Activated naive CD4-positive, alpha-beta T cell treated with anti-CD3 and anti-CD28 coated beads, Interleukin-2, amount 50 U/mL, for 72 hours (primary cell): Measurements from ENCODE around the gene IQGAP3. TPM values are rescaled to one million over a fixed set of nuclear protein-coding genes. Genes with fewer than 3 reads are reported as not detected.
"Not testable (repeated sequence)": the region's sequence is repeated elsewhere in the genome, so short reads cannot be mapped to it uniquely, and the experiment has no call there.

ENCODE experiments used
- ATAC-seq, 2 donors: fragments of 150-1000 bp; cut with Tn5 transposase; 2 replicates each; pipeline ENCODE4 v1.10.0; 2021; ENCODE audit warnings: mild to moderate bottlenecking in 2 of 2, moderate library complexity in 2 of 2
- DNase-seq, 2 donors: peaks; one replicate each; pipeline ENCODE4 v3.0.0; 2021 to 2022; ENCODE audit warnings: low spot score in 2 of 2
- H3K27ac Mint-ChIP-seq, 2 donors: one replicate each; pipeline ENCODE4 v1.8.0; 2022; ENCODE audit warnings: mild to moderate bottlenecking in 2 of 2, mixed read lengths in 2 of 2
- H3K36me3 Mint-ChIP-seq, 2 donors: one replicate each; pipeline ENCODE4 v1.8.0; 2022; ENCODE audit warnings: mixed read lengths in 2 of 2
- H3K9me3 Mint-ChIP-seq, 2 donors: one replicate each; pipeline ENCODE4 v1.8.0; 2022; ENCODE audit warnings: mixed read lengths in 2 of 2
- total RNA-seq, 2 donors: library from RNA; stranded (reverse); gene quantifications; one replicate each; pipeline ENCODE4 v1.2.3, GENCODE V29; 2022

Gene IQGAP3
- total RNA-seq, 2 donors from 2014 or later: 5.1 to 30.5 TPM

GRCh38 chr1:156599811-156600210, 27.4 kb upstream of the IQGAP3 start:
- DNase-seq (no peak), ATAC-seq (peak; percentile 30 to 63)
- Mint-ChIP-seq H3K36me3 (peaks cover 18 to 19% of the 10 kb centered on the region in 2 donors), H3K27ac (peak overlapping the region; percentile 92 to 100), H3K9me3 (no peaks in the 10 kb centered on the region)

GRCh38 chr1:156598731-156599432, 26.5 kb upstream of the IQGAP3 start:
- ATAC-seq (no peak), DNase-seq (no peak)
- peak overlapping the region; percentile 46 to 67 for H3K27ac Mint-ChIP-seq
- peaks cover 18 to 19% of the 10 kb centered on the region in 2 donors for H3K36me3 Mint-ChIP-seq
- no peaks in the 10 kb centered on the region for H3K9me3 Mint-ChIP-seq

GRCh38 chr1:156598125-156598524, 25.8 kb upstream of the IQGAP3 start:
- H3K36me3 Mint-ChIP-seq: peaks cover 18 to 19% of the 10 kb centered on the region in 2 donors
- H3K9me3 Mint-ChIP-seq: no peaks in the 10 kb centered on the region
- peak overlapping the region; percentile 44 to 46 for H3K27ac Mint-ChIP-seq
- DNase-seq: no peak
- ATAC-seq: no peak

- Mint-ChIP-seq H3K27ac (peak overlapping the region in 1 of 2 donors; percentile 85), H3K36me3 (peaks cover 18 to 24% of the 10 kb centered on the region in 2 donors), H3K9me3 (no peaks in the 10 kb centered on the region)
- no peak for DNase-seq
- no peak for ATAC-seq
Observed at GRCh38 chr1:156596426-156596825, 24.1 kb upstream of the IQGAP3 start.

- ATAC-seq (no peak), DNase-seq (no peak)
- Mint-ChIP-seq H3K36me3 (peaks cover 8 to 15% of the 10 kb centered on the region in 2 donors), H3K27ac (peak overlapping the region; percentile 73 to 77), H3K9me3 (no peaks in the 10 kb centered on the region)
Observed at GRCh38 chr1:156595016-156595415, 22.7 kb upstream of the IQGAP3 start.

GRCh38 chr1:156594190-156594589, 21.8 kb upstream of the IQGAP3 start:
- no peaks in the 10 kb centered on the region for H3K9me3 Mint-ChIP-seq
- ATAC-seq (no peak), DNase-seq (no peak)
- H3K27ac Mint-ChIP-seq: no peak overlapping the region
- H3K36me3 Mint-ChIP-seq: peaks cover 8 to 15% of the 10 kb centered on the region in 2 donors

- H3K9me3 Mint-ChIP-seq: no peaks in the 10 kb centered on the region
Observed at GRCh38 chr1:156593661-156593989, 21.3 kb upstream of the IQGAP3 start.

GRCh38 chr1:156592910-156593660, 20.7 kb upstream of the IQGAP3 start:
- no peaks in the 10 kb centered on the region for H3K9me3 Mint-ChIP-seq
- H3K27ac Mint-ChIP-seq: peak overlapping the region; percentile 68 to 90
- ATAC-seq (no peak), DNase-seq (no peak)
- peaks cover 0 to 15% of the 10 kb centered on the region in 2 donors for H3K36me3 Mint-ChIP-seq

More at GRCh38 chr1:156593661-156593989, 21.3 kb upstream of the IQGAP3 start:
- ATAC-seq (no peak), DNase-seq (no peak)
- Mint-ChIP-seq H3K36me3 (peaks cover 3 to 15% of the 10 kb centered on the region in 2 donors), H3K27ac (no peak overlapping the region)

- H3K27ac Mint-ChIP-seq: peak overlapping the region; percentile 68 to 90
- no peak for DNase-seq
- H3K36me3 Mint-ChIP-seq: peaks cover 0 to 15% of the 10 kb centered on the region in 2 donors
Observed at GRCh38 chr1:156592158-156592909, 20.0 kb upstream of the IQGAP3 start.

GRCh38 chr1:156591432-156592157, 19.2 kb upstream of the IQGAP3 start, which contains the start of gene NAXE:
Gene NAXE (plus strand): TSS chr1:156591776. CDS start chr1:156591805, 29 bp downstream.
- Mint-ChIP-seq H3K9me3 (no peaks in the 10 kb centered on the region), H3K36me3 (peaks cover 0 to 15% of the 10 kb centered on the region in 2 donors), H3K27ac (peak within 1 kb of the TSS; percentile 68 to 90)
- ATAC-seq (peak; percentile 92 to 96), DNase-seq (peak; percentile 77 to 78)

More at GRCh38 chr1:156592158-156592909, 20.0 kb upstream of the IQGAP3 start:
- no peak for ATAC-seq
- no peaks in the 10 kb centered on the region for H3K9me3 Mint-ChIP-seq

- peak in 1 of 2 donors; percentile 43 for ATAC-seq
- no peak for DNase-seq
- H3K9me3 Mint-ChIP-seq: no peaks in the 10 kb centered on the region
- peak overlapping the region; percentile 44 to 68 for H3K27ac Mint-ChIP-seq
- peaks cover 0 to 15% of the 10 kb centered on the region in 2 donors for H3K36me3 Mint-ChIP-seq
Observed at GRCh38 chr1:156591181-156591431, 18.7 kb upstream of the IQGAP3 start.

- Mint-ChIP-seq H3K27ac (peak overlapping the region in 1 of 2 donors; percentile 68), H3K36me3 (peaks cover 0 to 13% of the 10 kb centered on the region in 2 donors)
- ATAC-seq: no peak
Observed at GRCh38 chr1:156590326-156591180, 18.2 kb upstream of the IQGAP3 start.

GRCh38 chr1:156589546-156589945, 17.2 kb upstream of the IQGAP3 start:
- Mint-ChIP-seq H3K9me3 (no peaks in the 10 kb centered on the region), H3K27ac (no peak overlapping the region), H3K36me3 (peaks cover 0 to 8% of the 10 kb centered on the region in 2 donors)
- ATAC-seq (no peak), DNase-seq (no peak)

More at GRCh38 chr1:156590326-156591180, 18.2 kb upstream of the IQGAP3 start:
- no peak for DNase-seq
- no peaks in the 10 kb centered on the region for H3K9me3 Mint-ChIP-seq

GRCh38 chr1:156587927-156588326, 15.6 kb upstream of the IQGAP3 start:
- ATAC-seq, DNase-seq, H3K9me3 Mint-ChIP-seq, H3K36me3 Mint-ChIP-seq, H3K27ac Mint-ChIP-seq: not testable (repeated sequence)

- ATAC-seq: no peak
- Mint-ChIP-seq H3K27ac (no peak overlapping the region), H3K9me3 (no peaks in the 10 kb centered on the region), H3K36me3 (peaks cover 4 to 6% of the 10 kb centered on the region in 2 donors)
- DNase-seq: no peak
Observed at GRCh38 chr1:156586892-156587477, 14.6 kb upstream of the IQGAP3 start.
